GM10847 (cell line): ENCODE measurements around the gene ZDHHC18.

Experiments
- POLR2A ChIP-seq: IDR thresholded peaks from 2 replicates; pipeline ENCODE4 v1.6.1; 2011; ENCODE audit not compliant: insufficient read length; ENCODE audit errors: extremely low read depth

Gene ZDHHC18

GRCh38 chr1:26822737-26823395 lies 3.6 kb upstream of the ZDHHC18 start:
- TF ChIP-seq POLR2A: no peak

GRCh38 chr1:26824731-26825130 lies 1.8 kb upstream of the ZDHHC18 start:
- no peak for TF ChIP-seq POLR2A

- no peak for TF ChIP-seq POLR2A
Observed at GRCh38 chr1:26827106-26827604, 667 bp downstream of the ZDHHC18 start.

GRCh38 chr1:26827663-26828062 lies 1.2 kb downstream of the ZDHHC18 start:
- no peak for TF ChIP-seq POLR2A

GRCh38 chr1:26828411-26828991 lies 2.0 kb downstream of the ZDHHC18 start:
- TF ChIP-seq POLR2A: no peak

GRCh38 chr1:26829184-26829911 lies 2.9 kb downstream of the ZDHHC18 start:
- TF ChIP-seq POLR2A: no peak

GRCh38 chr1:26831059-26831458 lies 4.6 kb downstream of the ZDHHC18 start:
- TF ChIP-seq POLR2A: no peak

- TF ChIP-seq POLR2A: no peak
Observed at GRCh38 chr1:26831546-26832248, 5.2 kb downstream of the ZDHHC18 start.

GRCh38 chr1:26832249-26832960 lies 5.9 kb downstream of the ZDHHC18 start:
- no peak for TF ChIP-seq POLR2A

GRCh38 chr1:26833432-26834405 lies 7.2 kb downstream of the ZDHHC18 start:
- TF ChIP-seq POLR2A: peak; percentile 58

- TF ChIP-seq POLR2A: no peak
Observed at GRCh38 chr1:26838474-26839338, 12.2 kb downstream of the ZDHHC18 start.

- TF ChIP-seq POLR2A: no peak
Observed at GRCh38 chr1:26839339-26839722, 12.8 kb downstream of the ZDHHC18 start.

GRCh38 chr1:26839779-26840178 lies 13.3 kb downstream of the ZDHHC18 start:
- no peak for TF ChIP-seq POLR2A
